HCT116 (cell line): ENCODE data around the gene CDH26. TPM values are rescaled to one million over a fixed set of nuclear protein-coding genes. Genes with fewer than 3 reads are reported as not detected.

Source experiments
- ATAC-seq: fragments of 200-7000 bp; cut with Tn5 transposase; 2 replicates; pipeline ENCODE4 v1.9.1; 2020; ENCODE audit warnings: mild to moderate bottlenecking, moderate library complexity
- BruUV-seq: library from RNA; stranded (reverse); fragments of 400-500 nt; replicated peaks from 2 replicates; lab custom pipeline; 2021; lab: Mats Ljungman, UMichigan
- CTCF ChIA-PET: fragments of 300-600 bp; sonication (Branson Sonifier 250); formaldehyde crosslinking; loops from one replicate; lab custom pipeline; 2021; ENCODE audit warnings: antibody characterized with exemption; lab: Charles Lee
- POLR2A ChIA-PET: fragments of 300-600, 350-600 bp; sonication (Branson Sonifier 250); formaldehyde crosslinking; loops from one replicate; lab custom pipeline; 2021; ENCODE audit warnings: antibody characterized with exemption; lab: Charles Lee
- RAD21 ChIA-PET, 2 experiments: fragments of 300-600 bp; sonication (Branson Sonifier 250); formaldehyde crosslinking; loops; one replicate each; lab custom pipeline; 2023; ENCODE audit warnings: low total read pairs in 2 of 2; ENCODE audit not compliant: uncharacterized antibody in 2 of 2, unreplicated experiment in 2 of 2, low non-redundant PET in 1 of 2; lab: Charles Lee
- DNase-seq: peaks from one replicate; pipeline ENCODE4 v3.0.0-alpha.2; 2010; ENCODE audit warnings: low read depth, low spot score
- H2AFZ ChIP-seq: fragments of 200-600 bp; shearing (Covaris generic), sonication (generic); 2 replicates; pipeline ENCODE4 v1.6.1; 2017; ENCODE audit warnings: low read depth, mixed run types, mixed read lengths, antibody characterized with exemption, low read length; ENCODE audit not compliant: poor library complexity, severe bottlenecking
- H3K27ac ChIP-seq: 2 replicates; pipeline ENCODE4 v1.5.1; 2012; ENCODE audit warnings: low read depth, low read length
- H3K27me3 ChIP-seq: fragments of 200-600 bp; sonication (generic); 2 replicates; pipeline ENCODE4 v1.6.1; 2016; ENCODE audit warnings: mixed run types, low read length, mixed read lengths; ENCODE audit not compliant: insufficient read depth
- H3K36me3 ChIP-seq, 2 experiments: fragments of 200-500 bp in 1 of 2; fragments of 200-600 bp in 1 of 2; sonication (Bioruptor generic) in 1 of 2; sonication (generic) in 1 of 2; 2 replicates each; pipeline versions ENCODE4 v1.5.1 to v1.6.1; 2014 to 2016; ENCODE audit warnings: low read length in 2 of 2, inconsistent platforms in 1 of 2, mixed read lengths in 1 of 2, mixed run types in 1 of 2; ENCODE audit not compliant: insufficient read depth in 2 of 2, control insufficient read depth in 1 of 2
- H3K4me1 ChIP-seq, 2 experiments: fragments of 200-600 bp in 1 of 2; sonication (generic) in 1 of 2; 2 replicates each; pipeline versions ENCODE4 v1.5.1 to v1.6.1; 2012 to 2017; ENCODE audit warnings: low read length in 2 of 2, inconsistent platforms in 1 of 2, mild to moderate bottlenecking in 1 of 2, mixed read lengths in 1 of 2, mixed run types in 1 of 2, moderate library complexity in 1 of 2; ENCODE audit not compliant: insufficient read depth in 2 of 2, control insufficient read depth in 1 of 2
- H3K4me2 ChIP-seq: fragments of 200-600 bp; sonication (generic); 2 replicates; pipeline ENCODE4 v1.6.1; 2017; ENCODE audit warnings: mixed run types, low read length, mixed read lengths
- H3K4me3 ChIP-seq, 2 experiments: fragments of 200-600 bp in 1 of 2; sonication (generic) in 1 of 2; replicated peaks in 1 of 2; 2 replicates each; pipeline ENCODE4 v1.5.1; 2011 to 2016; ENCODE audit warnings: low read length in 2 of 2, control low read depth in 1 of 2, low read depth in 1 of 2, mild to moderate bottlenecking in 1 of 2, mixed read lengths in 1 of 2, mixed run types in 1 of 2
- H3K79me2 ChIP-seq: fragments of 200-600 bp; sonication (generic); 2 replicates; pipeline ENCODE4 v1.6.1; 2017; ENCODE audit warnings: mild to moderate bottlenecking, mixed run types, low read length, moderate library complexity, mixed read lengths; ENCODE audit not compliant: insufficient read depth
- H3K9ac ChIP-seq: fragments of 200-600 bp; sonication (generic); 2 replicates; pipeline ENCODE4 v1.6.1; 2016; ENCODE audit warnings: low read length, mixed read lengths
- H3K9me2 ChIP-seq: fragments of 200-600 bp; sonication (generic), shearing (Covaris generic); 2 replicates; pipeline ENCODE4 v1.6.1; 2017; ENCODE audit warnings: mixed run types, mild to moderate bottlenecking, moderate library complexity; ENCODE audit not compliant: insufficient read depth
- H3K9me3 ChIP-seq, 2 experiments: fragments of 200-500 bp in 1 of 2; fragments of 200-600 bp in 1 of 2; sonication (Bioruptor generic) in 1 of 2; sonication (generic) in 1 of 2; 2 replicates each; pipeline ENCODE4 v1.6.1; 2014 to 2017; ENCODE audit warnings: low read length in 2 of 2, mixed read lengths in 2 of 2, inconsistent platforms in 1 of 2, low read depth in 1 of 2, mild to moderate bottlenecking in 1 of 2, mixed run types in 1 of 2, moderate library complexity in 1 of 2; ENCODE audit not compliant: control insufficient read depth in 1 of 2, insufficient read depth in 1 of 2
- H4K20me1 ChIP-seq: fragments of 200-600 bp; sonication (generic), shearing (Covaris generic); 2 replicates; pipeline ENCODE4 v1.6.1; 2017; ENCODE audit warnings: mixed run types, mild to moderate bottlenecking, moderate library complexity; ENCODE audit not compliant: insufficient read depth
- CBX3 ChIP-seq: IDR thresholded peaks from 2 replicates; pipeline ENCODE4 v1.6.1; 2012; ENCODE audit warnings: low read depth
- EGR1 ChIP-seq: IDR thresholded peaks from 2 replicates; pipeline ENCODE4 v1.6.1; 2012; ENCODE audit warnings: low read depth
- ELF1 ChIP-seq: IDR thresholded peaks from 2 replicates; pipeline ENCODE4 v1.6.1; 2012; ENCODE audit warnings: low read depth, borderline replicate concordance
- EZH2 ChIP-seq: fragments of 200-600 bp; sonication (generic); IDR thresholded peaks from 2 replicates; pipeline ENCODE4 v1.6.1; 2017; ENCODE audit warnings: antibody characterized with exemption, mixed run types
- EZH2phosphoT487 ChIP-seq: fragments of 200-600 bp; IDR thresholded peaks from 2 replicates; pipeline ENCODE4 v1.6.1; 2018; ENCODE audit warnings: antibody characterized with exemption, borderline replicate concordance
- FOSL1 ChIP-seq: IDR thresholded peaks from 2 replicates; pipeline ENCODE4 v1.6.1; 2012; ENCODE audit warnings: low read depth
- JUND ChIP-seq: IDR thresholded peaks from 2 replicates; pipeline ENCODE4 v1.6.1; 2012
- MAX ChIP-seq: IDR thresholded peaks from 2 replicates; pipeline ENCODE4 v1.6.1; 2012
- POLR2A ChIP-seq: IDR thresholded peaks from 2 replicates; pipeline ENCODE4 v1.7.0; 2011; ENCODE audit warnings: borderline replicate concordance; ENCODE audit not compliant: insufficient read depth, insufficient read length; ENCODE audit errors: extremely low read depth
- POLR2AphosphoS5 ChIP-seq: IDR thresholded peaks from 2 replicates; pipeline ENCODE4 v1.6.1; 2011; ENCODE audit warnings: mild to moderate bottlenecking, low read depth, low read length, moderate library complexity
- RAD21 ChIP-seq: IDR thresholded peaks from 2 replicates; pipeline ENCODE4 v1.6.1; 2012; ENCODE audit warnings: low read depth, mild to moderate bottlenecking
- REST ChIP-seq: IDR thresholded peaks from 2 replicates; pipeline ENCODE4 v1.6.1; 2012; ENCODE audit warnings: low read depth
- SIN3A ChIP-seq: IDR thresholded peaks from 2 replicates; pipeline ENCODE4 v1.6.1; 2012; ENCODE audit warnings: low read depth
- SP1 ChIP-seq: IDR thresholded peaks from 2 replicates; pipeline ENCODE4 v1.6.1; 2012; ENCODE audit warnings: low read depth
- SRF ChIP-seq: IDR thresholded peaks from 2 replicates; pipeline ENCODE4 v1.6.1; 2012; ENCODE audit warnings: low read depth
- TCF7L2 ChIP-seq: IDR thresholded peaks from 2 replicates; pipeline ENCODE4 v1.7.0; 2011; ENCODE audit warnings: borderline replicate concordance, inconsistent platforms; ENCODE audit not compliant: insufficient read depth, insufficient read length; ENCODE audit errors: extremely low read depth
- YY1 ChIP-seq: IDR thresholded peaks from 2 replicates; pipeline ENCODE4 v1.6.1; 2011; ENCODE audit warnings: low read length, low read depth, moderate library complexity, mild to moderate bottlenecking; ENCODE audit not compliant: insufficient replicate concordance; ENCODE audit errors: extremely low read depth
- ZBTB33 ChIP-seq: IDR thresholded peaks from 2 replicates; pipeline ENCODE4 v1.6.1; 2011; ENCODE audit warnings: mild to moderate bottlenecking, low read length, moderate library complexity; ENCODE audit not compliant: insufficient replicate concordance; ENCODE audit errors: extremely low read depth
- ZFX ChIP-seq: fragments of 450-650 bp; IDR thresholded peaks from 2 replicates; pipeline ENCODE4 v1.6.1; 2017
- intact Hi-C: fragments of 100-400 bp; cut with micrococcal nuclease; formaldehyde crosslinking; loops from 2 replicates; pipeline ENCODE4 v1.10.0; 2022
- total RNA-seq: library from RNA; stranded (reverse); gene quantifications from one replicate; pipeline ENCODE4 v1.2.1, GENCODE V29; 2021; ENCODE audit not compliant: unreplicated experiment

Gene CDH26
- total RNA-seq, 1 experiment from 2014 or later = 0.34 TPM

GRCh38 chr20:60011512-60012507 lies 53.6 kb downstream of the CDH26 start:
- ChIA-PET CTCF (no interaction called here), RAD21 (no interaction called here), POLR2A (no interaction called here)
- no peaks in the 10 kb centered on the region for H3K79me2 ChIP-seq
- no peaks in the 10 kb centered on the region for H3K4me1 ChIP-seq
- intact Hi-C loops = no loop called here
- H3K27ac ChIP-seq = no peak overlapping the region
- no peaks in the 10 kb centered on the region for H4K20me1 ChIP-seq
- H3K36me3 ChIP-seq = no peaks in the 10 kb centered on the region
- H3K27me3 ChIP-seq = no peaks in the 10 kb centered on the region
- no peaks in the 10 kb centered on the region for H3K9me2 ChIP-seq
- H3K9me3 ChIP-seq = no peaks in the 10 kb centered on the region; a peak in 1 of 4 replicates
- ATAC-seq (no peak), DNase-seq (no peak)
- BruUV-seq = no TSS peak
- no peak overlapping the region for H3K9ac ChIP-seq
- no peak overlapping the region for H3K4me2 ChIP-seq
- TF ChIP-seq EZH2 (no peak), ELF1 (no peak), ZBTB33 (no peak), CBX3 (no peak), REST (no peak), EGR1 (no peak), JUND (no peak), YY1 (no peak), POLR2AphosphoS5 (no peak), POLR2A (no peak), SIN3A (no peak), ZFX (no peak), FOSL1 (no peak), TCF7L2 (no peak), MAX (no peak), EZH2phosphoT487 (no peak), SP1 (no peak), RAD21 (no peak), SRF (no peak)
- H3K4me3 ChIP-seq = no peak overlapping the region
- no peak overlapping the region for H2AFZ ChIP-seq
